MCF 10A (cell line): ENCODE results near the gene GAREM2. TPM values are rescaled to one million over a fixed set of nuclear protein-coding genes. Genes with fewer than 3 reads are reported as not detected.

Experiments used
- BruUV-seq: library from RNA; stranded (reverse); fragments of 400-500 nt; replicated peaks from 2 replicates; lab custom pipeline; 2021; lab: Mats Ljungman, UMichigan
- CTCF ChIA-PET: fragments of 300-600 bp; sonication (Branson Sonifier 250); formaldehyde crosslinking; extraction: SDS; loops from one replicate; lab custom pipeline; 2021; ENCODE audit warnings: antibody characterized with exemption, inconsistent platforms; lab: Yijun Ruan, JAX
- POLR2A ChIA-PET: fragments of 300-600, 350-650 bp; sonication (Branson Sonifier 250); formaldehyde crosslinking; extraction: SDS; loops from one replicate; lab custom pipeline; 2020; ENCODE audit warnings: antibody characterized with exemption, inconsistent platforms; lab: Yijun Ruan, JAX
- DNase-seq: peaks from one replicate; pipeline ENCODE4 v3.0.0-alpha.2; 2018; ENCODE audit not compliant: unreplicated experiment
- H3K27ac Mint-ChIP-seq: one replicate; pipeline ENCODE4 v1.8.0; 2022; ENCODE audit warnings: mild to moderate bottlenecking, low read depth, mixed read lengths; ENCODE audit not compliant: unreplicated experiment
- H3K27me3 Mint-ChIP-seq: one replicate; pipeline ENCODE4 v1.8.0; 2022; ENCODE audit warnings: mixed read lengths; ENCODE audit not compliant: insufficient read depth, unreplicated experiment
- H3K36me3 Mint-ChIP-seq: one replicate; pipeline ENCODE4 v1.8.0; 2022; ENCODE audit warnings: mild to moderate bottlenecking, moderate library complexity, mixed read lengths; ENCODE audit not compliant: insufficient read depth, unreplicated experiment
- H3K4me1 Mint-ChIP-seq: one replicate; pipeline ENCODE4 v1.8.0; 2022; ENCODE audit warnings: mixed read lengths; ENCODE audit not compliant: insufficient read depth, unreplicated experiment
- H3K4me3 Mint-ChIP-seq: one replicate; pipeline ENCODE4 v1.8.0; 2022; ENCODE audit warnings: mild to moderate bottlenecking, moderate library complexity, mixed read lengths; ENCODE audit not compliant: unreplicated experiment
- H3K9me3 Mint-ChIP-seq: one replicate; pipeline ENCODE4 v1.8.0; 2022; ENCODE audit warnings: mixed read lengths; ENCODE audit not compliant: unreplicated experiment
- CTCF ChIP-seq: fragments of 200-600 bp; IDR thresholded peaks from one replicate; pipeline ENCODE4 v1.8.0; 2022; ENCODE audit warnings: antibody characterized with exemption, mild to moderate bottlenecking; ENCODE audit not compliant: unreplicated experiment
- intact Hi-C: fragments of 100-400 bp; cut with micrococcal nuclease; formaldehyde crosslinking; loops from 2 replicates; pipeline ENCODE4 v1.14.1; 2022
- total RNA-seq: library from RNA; stranded (reverse); gene quantifications from 2 replicates; pipeline ENCODE4 v1.2.3, GENCODE V29; 2022

The GAREM2 gene
- total RNA-seq, 1 experiment from 2014 or later = 0.23 TPM

GRCh38 chr2:26191316-26192159 is 18.6 kb downstream of the GAREM2 start:
- ChIA-PET POLR2A (no interaction called here), CTCF (interaction anchor here (0.8 kb wide), 1 partner anchor 240 kb away, joined by 3 read pairs; no protein-coding TSS in a partner anchor)
- no peaks in the 10 kb centered on the region for H3K27me3 Mint-ChIP-seq
- no peaks in the 10 kb centered on the region for H3K4me1 Mint-ChIP-seq
- no TSS peak for BruUV-seq
- peaks cover 53% of the 10 kb centered on the region for H3K36me3 Mint-ChIP-seq
- no peak for TF ChIP-seq CTCF
- intact Hi-C loops = no loop called here
- H3K4me3 Mint-ChIP-seq = no peak overlapping the region
- no peaks in the 10 kb centered on the region for H3K9me3 Mint-ChIP-seq
- no peak for DNase-seq
- no peak overlapping the region for H3K27ac Mint-ChIP-seq

GRCh38 chr2:26193578-26194231 is 20.8 kb downstream of the GAREM2 start:
- intact Hi-C loops = no loop called here
- no peaks in the 10 kb centered on the region for H3K4me1 Mint-ChIP-seq
- POLR2A ChIA-PET = no interaction called here
- no peak for TF ChIP-seq CTCF
- no peaks in the 10 kb centered on the region for H3K9me3 Mint-ChIP-seq
- H3K36me3 Mint-ChIP-seq = peaks cover 74% of the 10 kb centered on the region
- DNase-seq = no peak
- no peak overlapping the region for H3K4me3 Mint-ChIP-seq
- BruUV-seq = no TSS peak
- H3K27me3 Mint-ChIP-seq = no peaks in the 10 kb centered on the region
- CTCF ChIA-PET = interaction anchor here (0.5 kb wide), 1 partner anchor 551 kb away, joined by 3 read pairs; no protein-coding TSS in a partner anchor
- H3K27ac Mint-ChIP-seq = no peak overlapping the region

- Mint-ChIP-seq H3K27ac (no peak overlapping the region), H3K4me3 (no peak overlapping the region), H3K36me3 (peaks cover 88% of the 10 kb centered on the region), H3K4me1 (no peaks in the 10 kb centered on the region), H3K9me3 (no peaks in the 10 kb centered on the region), H3K27me3 (no peaks in the 10 kb centered on the region)
- POLR2A ChIA-PET = no interaction called here
- BruUV-seq = no TSS peak
- no peak for TF ChIP-seq CTCF
- intact Hi-C loops = no loop called here
- no peak for DNase-seq
- CTCF ChIA-PET = interaction anchor here (0.6 to 0.7 kb wide), 3 partner anchors 11 to 239 kb away, joined by 3 to 4 read pairs (median 3); no protein-coding TSS in a partner anchor
These were observed 22.4 kb downstream of the GAREM2 start for GRCh38 chr2:26195040-26195984.
